KMS-11 (cell line): ENCODE measurements around the gene ARID1B.

Experiments
- H2AFZ ChIP-seq: fragments of 200-600 bp; sonication (generic); 2 replicates; pipeline ENCODE4 v1.6.1; 2016; ENCODE audit warnings: antibody characterized with exemption, mixed run types, low read depth
- H3K27ac ChIP-seq: fragments of 200-600 bp; sonication (generic); 2 replicates; pipeline ENCODE4 v1.6.1; 2016; ENCODE audit warnings: mild to moderate bottlenecking, mixed run types
- H3K27me3 ChIP-seq: fragments of 200-600 bp; sonication (generic); 2 replicates; pipeline ENCODE4 v1.6.1; 2017; ENCODE audit warnings: mild to moderate bottlenecking, low read depth, mixed run types, moderate library complexity; ENCODE audit not compliant: insufficient read depth
- H3K36me3 ChIP-seq: fragments of 200-600 bp; sonication (generic); 2 replicates; pipeline ENCODE4 v1.6.1; 2017; ENCODE audit warnings: mild to moderate bottlenecking, mixed run types; ENCODE audit not compliant: insufficient read depth
- H3K4me1 ChIP-seq: fragments of 200-600 bp; sonication (generic); 2 replicates; pipeline ENCODE4 v1.6.1; 2016; ENCODE audit warnings: mild to moderate bottlenecking, low read depth, mixed run types; ENCODE audit not compliant: poor library complexity, severe bottlenecking
- H3K4me2 ChIP-seq: fragments of 200-600 bp; sonication (generic); 2 replicates; pipeline ENCODE4 v1.7.0; 2016; ENCODE audit warnings: mild to moderate bottlenecking, mixed run types
- H3K4me3 ChIP-seq: fragments of 200-600 bp; sonication (generic); IDR thresholded peaks from 2 replicates; pipeline ENCODE4 v1.6.1; 2017; ENCODE audit warnings: low read depth, low read length, mixed read lengths; ENCODE audit not compliant: insufficient read depth
- H3K79me2 ChIP-seq: fragments of 200-600 bp; sonication (generic); 2 replicates; pipeline ENCODE4 v1.6.1; 2016; ENCODE audit warnings: low read depth, mixed run types; ENCODE audit not compliant: insufficient read depth
- H3K9ac ChIP-seq: fragments of 200-600 bp; sonication (generic); 2 replicates; pipeline ENCODE4 v1.6.1; 2016; ENCODE audit warnings: mild to moderate bottlenecking, mixed run types
- H4K20me1 ChIP-seq: fragments of 200-600 bp; sonication (generic); 2 replicates; pipeline ENCODE4 v1.6.1; 2016; ENCODE audit warnings: mild to moderate bottlenecking, mixed run types; ENCODE audit not compliant: insufficient read depth
- TF ChIP-seq, protein P1 (sequence below): fragments of 200-600 bp; sonication (generic); conservative IDR thresholded peaks from 2 replicates; pipeline ENCODE4 v1.6.1; 2017; ENCODE audit warnings: low read depth, mild to moderate bottlenecking, antibody characterized with exemption, low read length, moderate library complexity, mixed read lengths

ARID1B gene

DNA sequence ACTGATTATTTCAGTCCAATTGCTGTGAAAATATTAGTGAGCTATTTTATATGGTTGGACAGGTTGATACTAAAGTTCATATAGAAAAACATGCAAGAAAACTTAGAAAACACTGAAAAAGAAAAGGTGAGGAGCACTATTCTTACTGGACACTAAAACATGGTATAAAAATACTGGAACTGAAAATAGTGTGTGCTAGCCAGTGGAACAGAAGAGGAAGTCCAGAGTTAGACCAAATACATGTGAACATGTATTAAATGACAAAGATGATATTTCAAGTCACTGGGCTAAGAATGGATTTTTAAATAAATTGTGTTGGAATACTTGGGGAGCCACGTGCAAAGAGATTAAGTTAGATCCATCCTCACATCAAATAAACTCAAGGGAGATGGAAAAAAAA, 327.6 kb downstream of the ARID1B start:
- no peak overlapping the region for H2AFZ ChIP-seq

DNA sequence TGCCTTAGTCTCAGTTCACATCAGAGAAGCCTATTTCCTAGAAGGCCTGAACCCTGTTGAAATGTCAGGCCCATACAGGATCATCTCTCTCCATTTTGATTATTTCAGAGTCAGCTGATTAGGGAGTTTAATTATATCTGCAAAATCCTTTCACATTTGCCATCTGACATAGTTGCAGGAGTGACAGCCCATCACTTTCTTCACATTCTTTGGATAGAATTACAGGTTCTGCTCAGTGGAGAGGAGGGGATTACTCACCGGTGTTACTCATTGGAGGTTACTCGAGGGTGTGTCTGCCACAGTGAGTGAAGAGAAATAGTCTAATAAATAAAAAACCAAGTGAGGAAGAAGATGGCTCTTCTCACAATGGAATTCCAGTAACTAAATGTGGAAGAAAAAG, 329.3 kb downstream of the ARID1B start:
- H4K20me1 ChIP-seq, result no peaks in the 10 kb centered on the region
- H3K4me2 ChIP-seq, result no peak overlapping the region
- H3K27me3 ChIP-seq, result no peaks in the 10 kb centered on the region
- TF ChIP-seq, protein P1, sequence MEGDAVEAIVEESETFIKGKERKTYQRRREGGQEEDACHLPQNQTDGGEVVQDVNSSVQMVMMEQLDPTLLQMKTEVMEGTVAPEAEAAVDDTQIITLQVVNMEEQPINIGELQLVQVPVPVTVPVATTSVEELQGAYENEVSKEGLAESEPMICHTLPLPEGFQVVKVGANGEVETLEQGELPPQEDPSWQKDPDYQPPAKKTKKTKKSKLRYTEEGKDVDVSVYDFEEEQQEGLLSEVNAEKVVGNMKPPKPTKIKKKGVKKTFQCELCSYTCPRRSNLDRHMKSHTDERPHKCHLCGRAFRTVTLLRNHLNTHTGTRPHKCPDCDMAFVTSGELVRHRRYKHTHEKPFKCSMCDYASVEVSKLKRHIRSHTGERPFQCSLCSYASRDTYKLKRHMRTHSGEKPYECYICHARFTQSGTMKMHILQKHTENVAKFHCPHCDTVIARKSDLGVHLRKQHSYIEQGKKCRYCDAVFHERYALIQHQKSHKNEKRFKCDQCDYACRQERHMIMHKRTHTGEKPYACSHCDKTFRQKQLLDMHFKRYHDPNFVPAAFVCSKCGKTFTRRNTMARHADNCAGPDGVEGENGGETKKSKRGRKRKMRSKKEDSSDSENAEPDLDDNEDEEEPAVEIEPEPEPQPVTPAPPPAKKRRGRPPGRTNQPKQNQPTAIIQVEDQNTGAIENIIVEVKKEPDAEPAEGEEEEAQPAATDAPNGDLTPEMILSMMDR, result no peak
- H3K9ac ChIP-seq, result no peak overlapping the region
- H3K79me2 ChIP-seq, result no peaks in the 10 kb centered on the region
- H3K27ac ChIP-seq, result no peak overlapping the region
- no peaks in the 10 kb centered on the region for H3K4me1 ChIP-seq
- H3K4me3 ChIP-seq, result no peak overlapping the region
- H3K36me3 ChIP-seq, result no peaks in the 10 kb centered on the region
- H2AFZ ChIP-seq, result no peak overlapping the region

More for the DNA sequence above, 327.6 kb downstream of the ARID1B start:
- no peaks in the 10 kb centered on the region for H3K36me3 ChIP-seq
- H3K4me3 ChIP-seq, result no peak overlapping the region
- no peaks in the 10 kb centered on the region for H3K4me1 ChIP-seq
- H3K27me3 ChIP-seq, result no peaks in the 10 kb centered on the region
- H3K9ac ChIP-seq, result no peak overlapping the region
- no peak overlapping the region for H3K27ac ChIP-seq
- TF ChIP-seq, protein P1, result no peak
- H4K20me1 ChIP-seq, result no peaks in the 10 kb centered on the region
- no peak overlapping the region for H3K4me2 ChIP-seq
- no peaks in the 10 kb centered on the region for H3K79me2 ChIP-seq

DNA sequence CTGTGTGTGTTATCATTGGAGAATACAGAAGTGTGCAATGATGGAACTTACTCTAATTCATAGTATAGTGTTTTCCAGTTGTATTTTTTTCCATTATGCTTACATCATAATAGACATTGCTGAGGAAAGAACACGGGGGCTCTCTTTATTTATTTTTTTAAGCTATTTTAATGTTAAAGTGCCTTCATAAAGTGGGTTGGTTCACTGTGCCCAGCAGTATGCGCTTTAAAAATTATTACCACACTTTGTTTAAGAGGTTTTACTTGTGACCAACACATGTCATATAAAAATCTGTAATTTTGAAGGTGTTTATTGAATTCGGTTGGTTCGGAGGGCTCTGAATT, 330.4 kb downstream of the ARID1B start:
- Histone ChIP-seq H4K20me1 (no peaks in the 10 kb centered on the region), H2AFZ (no peak overlapping the region), H3K4me1 (no peaks in the 10 kb centered on the region), H3K36me3 (no peaks in the 10 kb centered on the region), H3K4me3 (no peak overlapping the region), H3K79me2 (no peaks in the 10 kb centered on the region), H3K27ac (no peak overlapping the region), H3K4me2 (no peak overlapping the region), H3K27me3 (no peaks in the 10 kb centered on the region), H3K9ac (no peak overlapping the region)
- TF ChIP-seq, protein P1, result no peak

DNA sequence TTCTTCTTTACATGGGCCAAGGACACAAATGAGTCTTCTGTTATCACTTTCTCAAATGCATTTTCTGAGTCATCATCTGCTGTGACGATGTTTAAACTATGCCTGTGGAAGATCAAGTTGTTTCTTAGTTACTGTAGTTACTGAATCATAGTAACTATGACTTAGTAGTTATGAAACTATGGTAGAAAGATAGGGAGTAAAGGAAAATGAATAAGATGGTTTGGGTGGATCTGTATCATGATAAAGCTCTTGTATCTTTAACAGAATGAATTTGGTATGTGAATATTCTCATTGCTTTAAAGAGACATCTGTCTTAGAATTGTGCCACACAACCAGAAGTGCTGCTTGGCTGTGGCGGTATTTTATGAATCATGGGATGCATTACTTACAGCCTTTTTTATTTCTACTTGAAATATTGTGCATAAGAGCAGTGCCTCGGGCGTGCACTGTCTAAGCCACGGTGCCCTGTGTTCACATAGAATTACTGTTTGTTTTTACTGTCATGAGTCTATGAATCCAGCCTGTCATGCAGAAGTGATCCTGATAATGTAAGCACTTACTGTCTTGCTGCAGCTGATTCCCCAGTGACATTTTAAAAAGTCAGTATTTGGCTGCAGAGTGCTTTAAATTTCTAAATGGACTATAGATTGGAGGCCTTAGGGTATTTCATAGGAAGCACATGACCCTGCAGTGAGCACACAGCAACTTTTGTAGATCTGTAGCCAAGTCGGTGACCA, 330.9 kb downstream of the ARID1B start:
- no peak overlapping the region for H2AFZ ChIP-seq
- no peak overlapping the region for H3K27ac ChIP-seq
- no peaks in the 10 kb centered on the region for H3K4me1 ChIP-seq
- H3K27me3 ChIP-seq, result no peaks in the 10 kb centered on the region
- no peak overlapping the region for H3K9ac ChIP-seq
- TF ChIP-seq, protein P1, result no peak
- H4K20me1 ChIP-seq, result no peaks in the 10 kb centered on the region
- H3K79me2 ChIP-seq, result no peaks in the 10 kb centered on the region
- no peak overlapping the region for H3K4me3 ChIP-seq
- H3K36me3 ChIP-seq, result no peaks in the 10 kb centered on the region
- no peak overlapping the region for H3K4me2 ChIP-seq
